Measurements from ENCODE around the gene ENPP7. TPM values are rescaled to one million over a fixed set of nuclear protein-coding genes. Genes with fewer than 3 reads are reported as not detected.

Gene ENPP7
- total RNA-seq, 1 experiment from 2014 or later: not detected

DNA sequence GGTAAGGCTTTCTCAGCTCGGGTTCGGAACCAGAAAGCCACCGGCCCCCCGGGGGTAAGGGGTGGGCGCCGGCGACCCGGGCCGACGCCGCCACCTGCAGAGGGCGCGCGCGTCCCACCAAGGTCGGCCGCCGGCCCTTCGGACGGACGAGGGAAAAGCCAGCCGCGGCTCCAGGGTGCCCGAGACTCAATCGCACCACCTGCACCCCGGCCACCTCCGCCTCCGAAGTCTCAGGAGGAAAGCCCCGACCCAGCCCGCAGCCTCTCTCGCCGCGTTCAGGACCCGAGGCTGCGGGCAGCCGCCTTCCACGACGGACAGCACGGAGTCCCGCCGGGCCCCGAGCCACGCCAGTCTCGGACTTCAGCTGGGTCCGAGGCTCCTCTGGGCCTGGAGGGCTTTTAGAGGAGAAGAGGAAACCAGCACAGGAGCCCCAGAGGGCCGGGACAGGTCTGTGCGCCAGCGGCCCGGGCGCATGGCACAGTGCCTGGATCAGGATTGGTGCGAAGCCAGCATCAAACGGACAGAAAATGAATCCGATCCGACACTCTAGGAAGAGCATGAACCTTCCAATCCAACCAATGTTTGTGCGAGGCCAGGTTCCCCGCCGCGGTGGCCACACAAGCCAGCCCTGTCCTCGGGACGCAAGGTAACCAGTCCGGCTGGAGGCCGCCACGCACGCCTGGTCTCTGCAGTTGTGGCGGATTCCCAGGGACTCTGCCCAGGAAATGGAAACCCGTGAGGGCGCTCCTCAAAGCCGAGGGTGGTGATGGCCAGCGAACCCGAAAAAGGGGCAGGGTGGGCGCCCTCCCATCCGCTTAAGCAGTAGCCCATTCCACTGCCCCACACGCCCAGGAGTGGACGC, 59.4 kb downstream of the ENPP7 start:
- no peak for DNase-seq (ENCODE audit: low read depth, low spot score)
- H4K20me1 ChIP-seq (ENCODE audit: insufficient read depth): no peaks in the 10 kb centered on the region
- H3K27ac ChIP-seq (ENCODE audit: low read depth, low read length): no peak overlapping the region; the same call in 1 of the 2 replicates
- H3K4me1 ChIP-seq (ENCODE audit: control insufficient read depth in 1 of 2, insufficient read depth in 2 of 2, low read length in 2 of 2): peaks cover 19 to 33% of the 10 kb centered on the region in 2 experiments
- H3K9me2 ChIP-seq (ENCODE audit: insufficient read depth): no peaks in the 10 kb centered on the region
- no peaks in the 10 kb centered on the region for H3K9me3 ChIP-seq (ENCODE audit: control insufficient read depth in 1 of 2, insufficient read depth in 1 of 2, low read depth in 1 of 2, low read length in 2 of 2)
- peaks cover 10 to 11% of the 10 kb centered on the region in 2 experiments; a peak in 2 of 4 replicates for H3K36me3 ChIP-seq (ENCODE audit: control insufficient read depth in 1 of 2, insufficient read depth in 2 of 2, low read length in 2 of 2)
- ChIA-PET RAD21 (ENCODE audit: low non-redundant PET in 1 of 2, low total read pairs in 2 of 2, uncharacterized antibody in 2 of 2, unreplicated experiment in 2 of 2) (interaction anchor here (0.9 to 1.6 kb wide), 3 partner anchors 48 to 126 kb away, joined by 3 to 5 read pairs (median 5); no protein-coding TSS in a partner anchor), CTCF (interaction anchor here (0.7 to 2.7 kb wide), 12 partner anchors 8 to 204 kb away, joined by 3 to 10 read pairs (median 5); partner anchors contain the start of gene CBX4), POLR2A (interaction anchor here (0.9 to 1.2 kb wide), 2 partner anchors 45 to 50 kb away, joined by 3 read pairs; no protein-coding TSS in a partner anchor)
- H2AFZ ChIP-seq (ENCODE audit: low read depth, low read length, poor library complexity, severe bottlenecking): no peak overlapping the region
- TF ChIP-seq POLR2AphosphoS5 (IDR thresholded peaks at IDR 0.05; ENCODE audit: low read depth, low read length) (no peak), POLR2A (IDR thresholded peaks at IDR 0.05; ENCODE audit: borderline replicate concordance, extremely low read depth, insufficient read depth, insufficient read length) (no peak), SP1 (IDR thresholded peaks at IDR 0.05; ENCODE audit: low read depth) (no peak), RAD21 (IDR thresholded peaks at IDR 0.05; ENCODE audit: low read depth) (peak; percentile 97; the same call in 1 of the 2 replicates), ELF1 (IDR thresholded peaks at IDR 0.05; ENCODE audit: borderline replicate concordance, low read depth) (no peak)
- TF ChIP-seq, protein P1, sequence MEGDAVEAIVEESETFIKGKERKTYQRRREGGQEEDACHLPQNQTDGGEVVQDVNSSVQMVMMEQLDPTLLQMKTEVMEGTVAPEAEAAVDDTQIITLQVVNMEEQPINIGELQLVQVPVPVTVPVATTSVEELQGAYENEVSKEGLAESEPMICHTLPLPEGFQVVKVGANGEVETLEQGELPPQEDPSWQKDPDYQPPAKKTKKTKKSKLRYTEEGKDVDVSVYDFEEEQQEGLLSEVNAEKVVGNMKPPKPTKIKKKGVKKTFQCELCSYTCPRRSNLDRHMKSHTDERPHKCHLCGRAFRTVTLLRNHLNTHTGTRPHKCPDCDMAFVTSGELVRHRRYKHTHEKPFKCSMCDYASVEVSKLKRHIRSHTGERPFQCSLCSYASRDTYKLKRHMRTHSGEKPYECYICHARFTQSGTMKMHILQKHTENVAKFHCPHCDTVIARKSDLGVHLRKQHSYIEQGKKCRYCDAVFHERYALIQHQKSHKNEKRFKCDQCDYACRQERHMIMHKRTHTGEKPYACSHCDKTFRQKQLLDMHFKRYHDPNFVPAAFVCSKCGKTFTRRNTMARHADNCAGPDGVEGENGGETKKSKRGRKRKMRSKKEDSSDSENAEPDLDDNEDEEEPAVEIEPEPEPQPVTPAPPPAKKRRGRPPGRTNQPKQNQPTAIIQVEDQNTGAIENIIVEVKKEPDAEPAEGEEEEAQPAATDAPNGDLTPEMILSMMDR (IDR thresholded peaks at IDR 0.05 in 2 of 3, conservative IDR thresholded peaks at IDR 0.05 in 1 of 3; ENCODE audit: borderline replicate concordance in 1 of 3, insufficient read depth in 1 of 3, low read depth in 2 of 3, low read length in 2 of 3): peak; percentile 89 to 95 (median 92)
- peak; percentile 80 for ATAC-seq
- peak overlapping the region; percentile 50 for H3K4me2 ChIP-seq (ENCODE audit: low read length)
- H3K79me2 ChIP-seq (ENCODE audit: insufficient read depth, low read length): peaks cover 7% of the 10 kb centered on the region; the same call in 1 of the 2 replicates
- no TSS peak for BruUV-seq (replicated peaks)
- H3K4me3 ChIP-seq (replicated peaks in 1 of 2; ENCODE audit: low read depth in 1 of 2, low read length in 2 of 2): no peak overlapping the region
- intact Hi-C loops (cut with micrococcal nuclease): loop anchor here (1.0 to 5.0 kb wide), 4 partner anchors 45 to 201 kb away; no protein-coding TSS in a partner anchor
- H3K9ac ChIP-seq (ENCODE audit: low read length): no peak overlapping the region; the same call in 1 of the 2 replicates
- no peaks in the 10 kb centered on the region for H3K27me3 ChIP-seq (ENCODE audit: insufficient read depth, low read length)
